T47D (cell line): ENCODE results near the gene CDCA4.
A peak's percentile ranks its signal among the peaks of the same experiment; 100 is the strongest.

Experiments
- DNase-seq, 2 experiments: peaks; one replicate each; pipeline versions ENCODE4 v3.0.0 to v3.0.0-alpha.2; 2011 to 2012; ENCODE audit warnings: low read depth in 1 of 2, low spot score in 1 of 2
- JUND ChIP-seq: IDR thresholded peaks from 2 replicates; pipeline ENCODE4 v1.6.1; 2012; ENCODE audit warnings: low read depth
- in situ Hi-C: cut with HindIII; loops from 2 replicates; pipeline ENCODE4 v1.10.0; 2016; ENCODE audit warnings: low sequenced_read_pairs, low pct_unique_long_range_greater_than_20kb

CDCA4 gene

GRCh38 chr14:104969741-104970230 is 51.1 kb downstream of the CDCA4 start:
- no peak for DNase-seq
- in situ Hi-C loops: no loop called here
- TF ChIP-seq JUND: no peak

DNA sequence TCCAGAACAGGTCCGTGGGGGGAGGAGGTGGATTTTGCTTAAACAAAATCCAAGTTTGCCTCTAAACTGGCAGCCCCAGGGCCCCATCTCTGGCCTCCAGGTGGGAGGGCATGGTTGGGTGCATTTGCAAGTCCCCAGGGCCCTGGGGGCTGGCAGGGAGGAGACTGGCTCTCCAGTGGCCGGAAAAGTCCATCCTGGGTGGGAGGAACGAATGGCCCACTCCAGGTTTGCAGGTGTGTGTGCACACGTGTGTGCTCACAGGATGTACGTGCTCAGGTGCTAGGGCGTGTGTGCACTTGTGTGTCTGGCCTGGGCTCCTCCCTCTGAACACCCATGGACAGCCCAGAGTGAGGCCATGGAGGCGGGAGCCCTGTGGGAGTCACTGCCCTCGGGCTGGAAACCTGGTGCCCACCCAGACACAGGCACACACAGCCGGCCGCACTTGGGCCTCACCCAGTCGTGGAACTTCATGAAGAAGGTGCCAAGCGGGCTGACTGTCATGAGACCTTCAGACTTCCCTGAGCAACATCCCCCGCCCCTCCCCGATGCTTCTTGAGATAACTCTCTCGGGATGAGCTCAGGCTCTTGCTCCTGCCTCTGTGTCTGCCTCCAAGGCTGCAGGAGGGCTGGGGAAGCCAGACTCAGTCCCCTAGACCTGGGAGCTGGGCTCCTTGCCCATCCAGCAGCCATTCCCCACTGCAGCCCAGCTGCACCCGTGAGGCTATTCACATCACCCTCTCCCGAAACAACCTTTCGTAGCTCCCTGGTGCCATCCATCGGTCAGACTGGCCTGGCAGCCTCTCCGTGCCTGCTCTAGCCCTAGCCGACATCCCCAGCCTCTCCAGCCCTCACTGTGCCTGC is 52.1 kb downstream of the CDCA4 start:
- in situ Hi-C loops: no loop called here
- TF ChIP-seq JUND: no peak
- DNase-seq: peak in 1 of 2 experiments; percentile 84

- peak in 1 of 2 experiments; percentile 84 for DNase-seq
- in situ Hi-C loops: no loop called here
- no peak for TF ChIP-seq JUND
These were observed 52.7 kb downstream of the CDCA4 start for GRCh38 chr14:104968153-104968527.

DNA sequence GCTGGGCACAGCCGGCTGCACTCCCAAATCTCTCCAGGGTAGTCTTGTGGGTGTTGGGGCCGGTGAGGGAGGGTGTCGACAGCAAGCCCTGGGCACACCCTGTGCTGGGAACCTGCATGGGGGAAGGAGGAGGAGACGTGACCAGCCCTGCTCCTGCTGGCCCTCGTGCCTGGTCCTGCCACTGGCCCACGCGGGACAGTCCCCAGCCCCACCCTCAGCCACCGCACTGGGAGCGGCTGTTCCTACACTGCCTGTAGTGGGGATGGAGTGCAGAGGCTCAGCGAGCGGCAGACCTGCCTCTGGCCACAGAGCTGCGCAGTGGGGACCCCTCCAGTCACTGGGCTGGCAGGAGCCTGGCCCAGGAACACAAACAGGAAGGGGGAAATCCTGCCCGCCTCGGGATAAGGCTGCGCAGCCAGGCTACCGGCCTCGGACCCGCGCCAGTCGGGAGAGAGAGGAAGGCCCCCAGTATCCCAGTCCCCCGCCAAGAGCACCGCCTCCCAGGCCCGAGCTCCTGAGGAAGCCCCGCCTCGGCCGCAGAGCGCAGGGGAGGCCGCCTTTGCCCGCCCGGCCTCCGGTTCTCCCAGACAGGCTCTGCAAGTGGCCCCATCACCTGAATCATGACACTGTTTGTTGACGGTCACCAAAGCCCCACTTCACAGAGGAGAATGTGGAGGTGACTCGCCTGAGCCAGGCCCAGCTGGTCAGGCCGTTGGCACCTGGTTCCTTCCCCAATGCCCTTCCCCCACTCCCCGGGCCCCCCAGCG is 53.3 kb downstream of the CDCA4 start:
- in situ Hi-C loops: no loop called here
- peak in 1 of 2 experiments; percentile 87 for DNase-seq
- no peak for TF ChIP-seq JUND

- no peak for TF ChIP-seq JUND
These were observed 53.9 kb downstream of the CDCA4 start for GRCh38 chr14:104966981-104967385.

GRCh38 chr14:104966261-104966865 is 54.5 kb downstream of the CDCA4 start:
- no peak for TF ChIP-seq JUND
- in situ Hi-C loops: no loop called here
- DNase-seq: no peak

More at GRCh38 chr14:104966981-104967385, 53.9 kb downstream of the CDCA4 start:
- DNase-seq: no peak
- in situ Hi-C loops: no loop called here

DNA sequence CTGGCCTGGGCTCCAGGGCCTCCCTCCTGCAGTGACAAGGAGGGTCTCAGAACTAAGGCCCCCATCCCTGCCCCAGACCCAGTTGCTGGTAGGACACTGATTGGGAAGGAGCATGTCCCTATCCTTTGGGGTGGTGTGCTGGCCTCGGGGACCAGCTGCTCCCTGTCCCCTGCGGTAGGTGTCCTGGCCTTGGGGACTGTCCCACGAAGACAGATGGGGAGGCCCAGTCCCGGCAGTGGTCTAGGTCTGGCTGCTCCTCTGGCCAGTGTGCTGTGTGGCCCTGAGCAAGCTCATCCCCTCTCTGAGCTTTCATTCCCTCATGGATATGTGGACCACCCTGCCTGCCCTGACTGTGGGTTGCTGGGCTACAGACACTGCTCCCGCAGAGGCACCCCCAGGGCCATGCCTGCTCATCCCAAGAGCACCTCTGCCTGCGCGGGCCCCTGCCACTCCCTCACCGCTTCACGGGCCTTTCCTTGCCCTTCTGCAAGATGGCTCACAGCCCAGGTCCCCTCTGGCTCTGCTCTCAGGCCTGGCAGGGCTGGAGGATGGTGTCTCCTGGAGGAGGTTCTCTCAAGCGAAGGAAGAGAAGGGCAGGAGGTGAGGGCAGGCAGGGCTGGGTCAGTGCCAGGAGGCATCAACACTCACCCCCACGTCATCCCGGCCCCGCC is 55.2 kb downstream of the CDCA4 start:
- TF ChIP-seq JUND: no peak
- in situ Hi-C loops: no loop called here
- no peak for DNase-seq

DNA sequence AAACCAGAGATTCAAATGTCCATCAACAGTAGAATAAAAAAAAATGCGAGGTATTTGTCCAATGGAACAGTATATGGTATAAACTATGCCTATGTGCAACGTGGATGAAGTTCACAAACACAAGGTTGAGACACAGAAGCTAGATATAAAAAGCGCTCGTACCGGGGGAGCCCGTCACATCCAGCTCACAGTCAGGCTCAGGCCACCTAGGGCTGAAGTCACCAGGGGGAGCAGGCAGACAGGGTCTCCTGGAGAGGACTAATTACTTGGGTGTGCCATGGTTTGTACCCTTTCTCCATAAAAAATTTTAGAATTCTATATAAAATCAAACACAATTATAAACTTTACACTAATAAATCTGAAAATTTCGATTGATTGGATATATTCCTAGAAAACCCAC is 56.3 kb downstream of the CDCA4 start:
- DNase-seq: no peak
- in situ Hi-C loops: no loop called here
- no peak for TF ChIP-seq JUND
